ENCODE measurements around the gene FUZ. TPM values are rescaled to one million over a fixed set of nuclear protein-coding genes. Genes with fewer than 3 reads are reported as not detected.

FUZ gene
- total and polyA plus RNA-seq, 2 of the 4 experiments (the other 2 are of a cell fraction), result 12.1 to 14.3 TPM

DNA sequence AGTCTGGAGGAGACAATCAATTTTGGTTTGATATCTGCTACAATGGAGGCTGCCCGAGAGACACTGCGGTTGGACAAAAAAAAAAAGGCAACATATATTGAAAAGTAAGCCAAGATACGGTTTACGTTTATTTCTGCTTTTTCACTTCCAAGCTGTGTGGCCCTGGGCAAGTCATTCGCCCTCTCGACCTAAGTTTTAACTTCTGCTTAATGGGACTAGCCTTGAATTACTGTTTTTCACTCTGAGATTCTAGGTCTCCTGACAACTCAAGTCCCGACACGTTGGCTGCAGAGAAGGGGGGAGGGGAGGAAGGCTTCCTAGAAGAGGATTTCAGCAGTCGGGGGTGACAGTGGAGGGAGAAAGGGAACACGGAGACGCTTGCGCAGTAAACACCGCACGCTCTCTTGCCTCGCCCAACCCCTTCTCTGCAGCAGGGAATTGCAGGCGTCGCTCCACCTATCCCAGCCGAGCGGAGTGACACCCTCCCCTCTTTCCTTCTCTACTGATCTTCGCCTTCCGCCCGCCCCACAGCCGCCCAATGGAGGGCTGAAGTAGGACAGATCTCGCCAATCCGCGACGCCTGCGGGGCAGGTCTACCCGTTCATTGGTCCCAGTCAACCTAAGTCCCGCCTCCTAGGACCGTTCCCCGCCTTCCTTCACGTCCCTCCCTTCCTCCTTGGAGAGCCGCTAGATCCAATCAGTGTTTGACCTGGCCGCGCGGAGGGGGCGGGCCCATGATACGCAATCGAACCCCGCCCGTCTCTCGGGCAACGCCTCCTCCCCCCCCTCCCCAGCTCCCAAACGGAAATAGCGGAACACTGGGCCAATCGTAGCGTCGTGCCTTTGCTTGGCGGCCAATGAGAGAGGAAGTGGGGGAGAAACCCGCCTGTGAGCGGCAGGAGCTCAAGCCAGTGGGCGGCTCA, 46.8 kb downstream of the FUZ start (continued):
- TF ChIP-seq RCOR1 (IDR thresholded peaks at IDR 0.05; ENCODE audit: insufficient replicate concordance, low read length), result peak; percentile 55

DNA sequence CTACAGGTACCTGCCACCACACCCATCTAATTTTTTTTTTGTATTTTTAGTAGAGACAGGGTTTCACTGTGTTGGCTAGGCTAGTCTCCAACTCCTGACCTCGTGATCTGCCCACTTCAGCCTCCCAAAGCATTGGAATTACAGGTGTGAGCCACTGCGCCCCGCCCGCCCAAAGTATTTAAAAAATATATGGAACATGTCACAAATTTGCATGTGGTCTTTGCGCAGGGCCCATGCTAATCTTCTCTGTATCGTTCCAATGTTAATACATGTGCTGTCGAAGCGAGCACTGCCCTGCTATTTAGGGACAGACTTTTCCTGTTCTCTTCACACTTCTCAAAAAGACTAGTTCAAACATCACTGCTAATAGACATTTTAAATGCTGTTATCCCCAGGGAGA, 48.8 kb downstream of the FUZ start:
- Histone ChIP-seq H3K27me3 (ENCODE audit: control insufficient read depth, insufficient read depth, low read length) (no peaks in the 10 kb centered on the region), H2BK20ac (ENCODE audit: low read depth, low read length) (no peak overlapping the region), H4K5ac (ENCODE audit: low read depth, low read length) (no peak overlapping the region), H2AK9ac (replicated peaks; ENCODE audit: low read depth, low read length, poor library complexity) (no peak overlapping the region), H3K79me1 (ENCODE audit: low read depth in 1 of 2, low read length in 2 of 2) (peaks cover 6 to 22% of the 10 kb centered on the region in 2 experiments; a peak in 3 of 4 replicates), H3K36me3 (ENCODE audit: control insufficient read depth, insufficient read depth, low read length) (no peaks in the 10 kb centered on the region), H4K20me1 (ENCODE audit: insufficient read depth, low read length) (peaks cover 11% of the 10 kb centered on the region), H2AK5ac (ENCODE audit: low read depth, low read length) (no peak overlapping the region), H3K27ac (ENCODE audit: insufficient read depth, low read length) (no peak overlapping the region), H2BK5ac (ENCODE audit: low read depth, low read length, poor library complexity, severe bottlenecking) (no peak overlapping the region), H3K4me1 (ENCODE audit: control insufficient read depth, insufficient read depth, low read length) (peaks cover 11% of the 10 kb centered on the region), H3K56ac (ENCODE audit: extremely low read depth, insufficient read depth, low read length) (no peak overlapping the region), H3K18ac (ENCODE audit: low read depth, low read length) (no peak overlapping the region), H3K9me3 (ENCODE audit: control insufficient read depth, insufficient read depth, low read length) (no peaks in the 10 kb centered on the region), H3K14ac (replicated peaks; ENCODE audit: low read depth, low read length) (no peak overlapping the region), H3K9ac (ENCODE audit: low read depth, low read length) (no peak overlapping the region), H3K4me3 (ENCODE audit: insufficient read depth, low read depth, low read length) (no peak overlapping the region), H3K4ac (ENCODE audit: low read depth, low read length) (no peak overlapping the region), H3K9me1 (ENCODE audit: insufficient read depth, low read length) (peaks cover 8% of the 10 kb centered on the region), H2AFZ (replicated peaks; ENCODE audit: low read length, poor library complexity) (no peak overlapping the region), H2BK120ac (ENCODE audit: low read depth, low read length) (no peak overlapping the region), H4K8ac (ENCODE audit: low read depth in 2 of 2, low read length in 2 of 2) (no peak overlapping the region), H4K91ac (ENCODE audit: insufficient read depth, low read depth, low read length) (no peak overlapping the region), H3K4me2 (ENCODE audit: low read depth, low read length) (no peak overlapping the region), H3K23ac (ENCODE audit: low read depth, low read length) (no peak overlapping the region), H2BK15ac (ENCODE audit: low read depth, low read length) (no peak overlapping the region)
- dilution Hi-C loops (cut with HindIII; ENCODE audit: low sequenced_read_pairs, unreplicated experiment), result no loop called here
- DNase-seq (no peak), ATAC-seq (ENCODE audit: low read depth) (no peak)
- ChIA-PET CTCF (no interaction called here), POLR2A (ENCODE audit: unreplicated experiment) (no interaction called here)
- in situ Hi-C loops (cut with MboI; ENCODE audit: low sequenced_read_pairs), result no loop called here
- WGBS, 2 experiments (ENCODE audit: extremely low coverage in 2 of 2, insufficient read length in 1 of 2), result no CpG with 5 or more reads among the region's 8 CpGs
- no TSS peak for BruUV-seq (replicated peaks)
- intact Hi-C loops (cut with micrococcal nuclease), result no loop called here
- TF ChIP-seq MAZ (IDR thresholded peaks at IDR 0.05; ENCODE audit: borderline replicate concordance, low read depth, low read length) (no peak), FOS (IDR thresholded peaks at IDR 0.05; ENCODE audit: low read depth, low read length) (no peak), CHD1 (IDR thresholded peaks at IDR 0.05; ENCODE audit: low read depth, low read length) (no peak), MAFK (IDR thresholded peaks at IDR 0.05; ENCODE audit: low read depth, low read length) (no peak), RFX5 (IDR thresholded peaks at IDR 0.05; ENCODE audit: low read depth, low read length) (no peak), POLR2A (IDR thresholded peaks at IDR 0.05; ENCODE audit: low read depth, low read length) (no peak), RCOR1 (IDR thresholded peaks at IDR 0.05; ENCODE audit: insufficient replicate concordance, low read length) (no peak), BHLHE40 (IDR thresholded peaks at IDR 0.05; ENCODE audit: low read depth, low read length) (no peak), MXI1 (IDR thresholded peaks at IDR 0.05; ENCODE audit: borderline replicate concordance, low read depth, low read length) (no peak), RAD21 (IDR thresholded peaks at IDR 0.05; ENCODE audit: low read length) (no peak), NFE2L2 (IDR thresholded peaks at IDR 0.05; ENCODE audit: low read depth, low read length) (no peak), SMC3 (IDR thresholded peaks at IDR 0.05; ENCODE audit: low read depth, low read length) (no peak)
- TF ChIP-seq, protein P1, sequence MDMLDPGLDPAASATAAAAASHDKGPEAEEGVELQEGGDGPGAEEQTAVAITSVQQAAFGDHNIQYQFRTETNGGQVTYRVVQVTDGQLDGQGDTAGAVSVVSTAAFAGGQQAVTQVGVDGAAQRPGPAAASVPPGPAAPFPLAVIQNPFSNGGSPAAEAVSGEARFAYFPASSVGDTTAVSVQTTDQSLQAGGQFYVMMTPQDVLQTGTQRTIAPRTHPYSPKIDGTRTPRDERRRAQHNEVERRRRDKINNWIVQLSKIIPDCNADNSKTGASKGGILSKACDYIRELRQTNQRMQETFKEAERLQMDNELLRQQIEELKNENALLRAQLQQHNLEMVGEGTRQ (IDR thresholded peaks at IDR 0.05; ENCODE audit: low read depth, low read length), result no peak
- TF ChIP-seq, protein P2, sequence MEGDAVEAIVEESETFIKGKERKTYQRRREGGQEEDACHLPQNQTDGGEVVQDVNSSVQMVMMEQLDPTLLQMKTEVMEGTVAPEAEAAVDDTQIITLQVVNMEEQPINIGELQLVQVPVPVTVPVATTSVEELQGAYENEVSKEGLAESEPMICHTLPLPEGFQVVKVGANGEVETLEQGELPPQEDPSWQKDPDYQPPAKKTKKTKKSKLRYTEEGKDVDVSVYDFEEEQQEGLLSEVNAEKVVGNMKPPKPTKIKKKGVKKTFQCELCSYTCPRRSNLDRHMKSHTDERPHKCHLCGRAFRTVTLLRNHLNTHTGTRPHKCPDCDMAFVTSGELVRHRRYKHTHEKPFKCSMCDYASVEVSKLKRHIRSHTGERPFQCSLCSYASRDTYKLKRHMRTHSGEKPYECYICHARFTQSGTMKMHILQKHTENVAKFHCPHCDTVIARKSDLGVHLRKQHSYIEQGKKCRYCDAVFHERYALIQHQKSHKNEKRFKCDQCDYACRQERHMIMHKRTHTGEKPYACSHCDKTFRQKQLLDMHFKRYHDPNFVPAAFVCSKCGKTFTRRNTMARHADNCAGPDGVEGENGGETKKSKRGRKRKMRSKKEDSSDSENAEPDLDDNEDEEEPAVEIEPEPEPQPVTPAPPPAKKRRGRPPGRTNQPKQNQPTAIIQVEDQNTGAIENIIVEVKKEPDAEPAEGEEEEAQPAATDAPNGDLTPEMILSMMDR (conservative IDR thresholded peaks at IDR 0.05; ENCODE audit: low read depth, low read length), result no peak

Measured in IMR-90 (cell line).